PC-9 (cell line): ENCODE data around the gene MTG2. TPM values are rescaled to one million over a fixed set of nuclear protein-coding genes. Genes with fewer than 3 reads are reported as not detected.

Experiments used
- BruUV-seq: library from RNA; stranded (reverse); fragments of 400-500 nt; replicated peaks from 2 replicates; lab custom pipeline; 2021; lab: Mats Ljungman, UMichigan
- CTCF ChIA-PET: fragments of 300-600 bp; sonication (Branson Sonifier 250); formaldehyde crosslinking; loops from one replicate; lab custom pipeline; 2022; ENCODE audit warnings: antibody characterized with exemption; lab: Charles Lee
- POLR2A ChIA-PET: fragments of 300-600 bp; sonication (Branson Sonifier 250); formaldehyde crosslinking; loops from one replicate; lab custom pipeline; 2022; ENCODE audit warnings: antibody characterized with exemption; ENCODE audit not compliant: unreplicated experiment; lab: Charles Lee
- DNase-seq, 2 experiments: peaks; one replicate each; pipeline versions ENCODE4 v3.0.0 to v3.0.0-alpha.2; 2015 to 2022; ENCODE audit warnings: mixed read lengths in 1 of 2
- H2AFZ ChIP-seq: fragments of 200-600 bp; sonication (generic); 2 replicates; pipeline ENCODE4 v1.8.1; 2017; ENCODE audit warnings: antibody characterized with exemption
- H3F3A ChIP-seq: fragments of 200-600 bp; sonication (generic); 2 replicates; pipeline ENCODE4 v1.8.1; 2017; ENCODE audit warnings: antibody characterized with exemption, mild to moderate bottlenecking, low read depth; ENCODE audit not compliant: insufficient read depth
- H3K27ac ChIP-seq: fragments of 200-600 bp; sonication (generic); 2 replicates; pipeline ENCODE4 v1.6.1; 2016; ENCODE audit warnings: mixed run types
- H3K27me3 ChIP-seq: fragments of 200-600 bp; sonication (generic); 2 replicates; pipeline ENCODE4 v1.6.1; 2016; ENCODE audit warnings: low read depth, mixed run types; ENCODE audit not compliant: insufficient read depth
- H3K36me3 ChIP-seq: fragments of 200-600 bp; sonication (generic); 2 replicates; pipeline ENCODE4 v1.6.1; 2016; ENCODE audit warnings: low read depth, mixed run types
- H3K4me1 ChIP-seq: fragments of 200-600 bp; sonication (generic); replicated peaks from 2 replicates; pipeline ENCODE4 v1.6.1; 2016; ENCODE audit warnings: mixed run types; ENCODE audit not compliant: insufficient read depth
- H3K4me2 ChIP-seq: fragments of 200-600 bp; sonication (generic); 2 replicates; pipeline ENCODE4 v1.6.1; 2017; ENCODE audit warnings: mixed run types
- H3K4me3 ChIP-seq: fragments of 200-600 bp; sonication (generic); 2 replicates; pipeline ENCODE4 v1.6.1; 2016; ENCODE audit warnings: mixed run types
- H3K79me2 ChIP-seq: fragments of 200-600 bp; sonication (generic); 2 replicates; pipeline ENCODE4 v1.6.1; 2017; ENCODE audit warnings: low read depth, mixed run types
- H3K9me2 ChIP-seq: fragments of 200-600 bp; sonication (generic); 2 replicates; pipeline ENCODE4 v1.8.1; 2017; ENCODE audit warnings: mild to moderate bottlenecking; ENCODE audit not compliant: insufficient read depth
- H3K9me3 ChIP-seq: fragments of 200-600 bp; sonication (generic); 2 replicates; pipeline ENCODE4 v1.8.1; 2016; ENCODE audit warnings: low read depth; ENCODE audit not compliant: insufficient read depth
- H4K20me1 ChIP-seq: fragments of 200-600 bp; sonication (generic); 2 replicates; pipeline ENCODE4 v1.8.1; 2017; ENCODE audit not compliant: insufficient read depth
- CTCF ChIP-seq: fragments of 200-600 bp; sonication (generic); conservative IDR thresholded peaks from 2 replicates; pipeline ENCODE4 v1.6.1; 2017; ENCODE audit warnings: mixed run types, antibody characterized with exemption, mild to moderate bottlenecking, moderate library complexity
- EZH2 ChIP-seq: fragments of 200-600 bp; sonication (generic); IDR thresholded peaks from 2 replicates; pipeline ENCODE4 v1.8.0; 2017; ENCODE audit warnings: antibody characterized with exemption, low read depth
- intact Hi-C: fragments of 100-400 bp; cut with micrococcal nuclease; formaldehyde crosslinking; loops from one replicate; pipeline ENCODE4 v1.10.0; 2022; ENCODE audit not compliant: unreplicated experiment
- total RNA-seq: library from RNA; stranded (reverse); gene quantifications from 2 replicates; pipeline ENCODE4 v1.2.3, GENCODE V29; 2021

MTG2 gene
- total RNA-seq, 1 experiment from 2014 or later = 58.1 TPM

DNA sequence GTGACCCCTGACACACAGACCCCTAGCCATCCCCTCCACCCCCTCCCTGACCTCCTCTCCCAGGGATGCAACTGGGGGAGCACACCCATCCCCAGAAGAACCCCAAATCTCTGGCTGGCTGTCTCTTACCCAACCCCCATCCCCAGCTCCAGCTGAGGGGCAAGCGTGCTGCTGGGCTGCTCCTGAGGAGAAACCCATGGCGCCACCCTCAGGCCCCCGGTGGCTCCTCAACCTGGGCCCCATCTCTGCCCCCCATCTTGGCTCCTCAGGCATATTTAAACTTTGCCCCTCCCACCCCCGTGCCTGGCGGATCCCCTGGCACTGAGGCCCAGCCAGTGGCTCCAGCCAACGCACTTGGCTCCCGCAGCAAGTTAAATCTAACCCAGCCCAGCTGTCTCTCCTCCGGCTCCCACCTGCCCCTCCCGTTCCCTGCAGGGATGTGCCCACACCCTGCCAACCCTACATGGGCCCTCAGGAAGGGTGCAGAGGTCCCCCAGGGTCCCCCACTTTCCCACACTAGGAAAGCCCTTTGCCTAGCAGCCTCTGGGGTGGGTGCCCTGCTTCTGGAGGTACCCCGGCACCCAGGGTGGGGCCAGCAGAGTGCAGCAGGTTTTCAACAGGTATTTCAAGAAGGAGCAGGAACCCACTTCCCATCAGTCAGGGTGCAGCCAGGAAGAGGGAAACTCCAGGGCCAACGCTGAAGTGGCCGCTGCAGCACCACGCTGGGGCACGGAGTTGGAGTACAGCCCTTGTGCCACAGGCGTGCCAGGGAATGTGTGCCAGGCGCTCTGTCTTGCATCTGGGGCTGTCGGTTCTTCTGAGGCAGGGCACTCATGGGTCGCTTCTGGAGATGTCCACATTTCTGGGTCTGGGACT is 50.2 kb downstream of the MTG2 start:
- H3K79me2 ChIP-seq = no peaks in the 10 kb centered on the region
- no peak overlapping the region for H3K4me3 ChIP-seq
- POLR2A ChIA-PET = no interaction called here
- no peaks in the 10 kb centered on the region for H3K9me2 ChIP-seq
- H3K9me3 ChIP-seq = no peaks in the 10 kb centered on the region
- BruUV-seq = no TSS peak
- intact Hi-C loops = no loop called here
- H2AFZ ChIP-seq = no peak overlapping the region
- DNase-seq = no peak
- H3K4me2 ChIP-seq = peak overlapping the region; percentile 57
- peaks cover 19% of the 10 kb centered on the region for H3F3A ChIP-seq
- H4K20me1 ChIP-seq = no peaks in the 10 kb centered on the region
- H3K27me3 ChIP-seq = no peaks in the 10 kb centered on the region
- TF ChIP-seq EZH2 (no peak), CTCF (no peak)
- H3K27ac ChIP-seq = 0 out of 2 replicates have a peak overlapping the region, but pooled peaks have one; percentile 2
- H3K36me3 ChIP-seq = no peaks in the 10 kb centered on the region
- peaks cover 29% of the 10 kb centered on the region for H3K4me1 ChIP-seq
- CTCF ChIA-PET = no interaction called here

- H3K4me2 ChIP-seq = no peak overlapping the region
- H3K9me2 ChIP-seq = no peaks in the 10 kb centered on the region
- H3K4me3 ChIP-seq = no peak overlapping the region
- no peaks in the 10 kb centered on the region for H3K9me3 ChIP-seq
- no TSS peak for BruUV-seq
- ChIA-PET POLR2A (no interaction called here), CTCF (no interaction called here)
- no peaks in the 10 kb centered on the region for H4K20me1 ChIP-seq
- no peak overlapping the region for H3K27ac ChIP-seq
- no peak for DNase-seq
- H3K27me3 ChIP-seq = no peaks in the 10 kb centered on the region
- peaks cover under 1% of the 10 kb centered on the region for H3K79me2 ChIP-seq
- H3K36me3 ChIP-seq = no peaks in the 10 kb centered on the region
- peaks cover 19% of the 10 kb centered on the region for H3F3A ChIP-seq
- TF ChIP-seq CTCF = no peak
- no peak for TF ChIP-seq EZH2
- peaks cover 29% of the 10 kb centered on the region for H3K4me1 ChIP-seq
- intact Hi-C loops = no loop called here
- no peak overlapping the region for H2AFZ ChIP-seq
These were observed 50.9 kb downstream of the MTG2 start for GRCh38 chr20:62233684-62234083.

- no peak overlapping the region for H3K4me3 ChIP-seq
- ChIA-PET CTCF (interaction anchor here (0.5 to 0.6 kb wide), 2 partner anchors 82 to 129 kb away, joined by 3 to 4 read pairs; no protein-coding TSS in a partner anchor), POLR2A (no interaction called here)
- no peaks in the 10 kb centered on the region for H3K27me3 ChIP-seq
- TF ChIP-seq CTCF (no peak), EZH2 (no peak)
- peaks cover 13% of the 10 kb centered on the region for H3F3A ChIP-seq
- no peaks in the 10 kb centered on the region for H3K9me3 ChIP-seq
- no peak overlapping the region for H3K27ac ChIP-seq
- H3K4me1 ChIP-seq = peaks cover 29% of the 10 kb centered on the region
- H3K9me2 ChIP-seq = no peaks in the 10 kb centered on the region
- no peak overlapping the region for H3K4me2 ChIP-seq
- DNase-seq = no peak
- no peaks in the 10 kb centered on the region for H3K36me3 ChIP-seq
- peaks cover 7% of the 10 kb centered on the region for H3K79me2 ChIP-seq
- peaks cover 4% of the 10 kb centered on the region; the same call in 1 of the 2 replicates for H4K20me1 ChIP-seq
- intact Hi-C loops = no loop called here
- no peak overlapping the region for H2AFZ ChIP-seq
- BruUV-seq = no TSS peak
These were observed 51.5 kb downstream of the MTG2 start for GRCh38 chr20:62234339-62234738.
